HCT116 (cell line): Measurements from ENCODE around the gene SYT9. TPM values are rescaled to one million over a fixed set of nuclear protein-coding genes. Genes with fewer than 3 reads are reported as not detected.

ENCODE experiments used
- ATAC-seq: fragments of 200-7000 bp; cut with Tn5 transposase; 2 replicates; pipeline ENCODE4 v1.9.1; 2020; ENCODE audit warnings: mild to moderate bottlenecking, moderate library complexity
- BruUV-seq: library from RNA; stranded (reverse); fragments of 400-500 nt; replicated peaks from 2 replicates; lab custom pipeline; 2021; lab: Mats Ljungman, UMichigan
- CTCF ChIA-PET: fragments of 300-600 bp; sonication (Branson Sonifier 250); formaldehyde crosslinking; loops from one replicate; lab custom pipeline; 2021; ENCODE audit warnings: antibody characterized with exemption; lab: Charles Lee
- POLR2A ChIA-PET: fragments of 300-600, 350-600 bp; sonication (Branson Sonifier 250); formaldehyde crosslinking; loops from one replicate; lab custom pipeline; 2021; ENCODE audit warnings: antibody characterized with exemption; lab: Charles Lee
- RAD21 ChIA-PET, 2 experiments: fragments of 300-600 bp; sonication (Branson Sonifier 250); formaldehyde crosslinking; loops; one replicate each; lab custom pipeline; 2023; ENCODE audit warnings: low total read pairs in 2 of 2; ENCODE audit not compliant: uncharacterized antibody in 2 of 2, unreplicated experiment in 2 of 2, low non-redundant PET in 1 of 2; lab: Charles Lee
- DNase-seq: peaks from one replicate; pipeline ENCODE4 v3.0.0-alpha.2; 2010; ENCODE audit warnings: low read depth, low spot score
- H2AFZ ChIP-seq: fragments of 200-600 bp; shearing (Covaris generic), sonication (generic); 2 replicates; pipeline ENCODE4 v1.6.1; 2017; ENCODE audit warnings: low read depth, mixed run types, mixed read lengths, antibody characterized with exemption, low read length; ENCODE audit not compliant: poor library complexity, severe bottlenecking
- H3K27ac ChIP-seq: 2 replicates; pipeline ENCODE4 v1.5.1; 2012; ENCODE audit warnings: low read depth, low read length
- H3K27me3 ChIP-seq: fragments of 200-600 bp; sonication (generic); 2 replicates; pipeline ENCODE4 v1.6.1; 2016; ENCODE audit warnings: mixed run types, low read length, mixed read lengths; ENCODE audit not compliant: insufficient read depth
- H3K36me3 ChIP-seq, 2 experiments: fragments of 200-500 bp in 1 of 2; fragments of 200-600 bp in 1 of 2; sonication (Bioruptor generic) in 1 of 2; sonication (generic) in 1 of 2; 2 replicates each; pipeline versions ENCODE4 v1.5.1 to v1.6.1; 2014 to 2016; ENCODE audit warnings: low read length in 2 of 2, inconsistent platforms in 1 of 2, mixed read lengths in 1 of 2, mixed run types in 1 of 2; ENCODE audit not compliant: insufficient read depth in 2 of 2, control insufficient read depth in 1 of 2
- H3K4me1 ChIP-seq, 2 experiments: fragments of 200-600 bp in 1 of 2; sonication (generic) in 1 of 2; 2 replicates each; pipeline versions ENCODE4 v1.5.1 to v1.6.1; 2012 to 2017; ENCODE audit warnings: low read length in 2 of 2, inconsistent platforms in 1 of 2, mild to moderate bottlenecking in 1 of 2, mixed read lengths in 1 of 2, mixed run types in 1 of 2, moderate library complexity in 1 of 2; ENCODE audit not compliant: insufficient read depth in 2 of 2, control insufficient read depth in 1 of 2
- H3K4me2 ChIP-seq: fragments of 200-600 bp; sonication (generic); 2 replicates; pipeline ENCODE4 v1.6.1; 2017; ENCODE audit warnings: mixed run types, low read length, mixed read lengths
- H3K4me3 ChIP-seq, 2 experiments: fragments of 200-600 bp in 1 of 2; sonication (generic) in 1 of 2; replicated peaks in 1 of 2; 2 replicates each; pipeline ENCODE4 v1.5.1; 2011 to 2016; ENCODE audit warnings: low read length in 2 of 2, control low read depth in 1 of 2, low read depth in 1 of 2, mild to moderate bottlenecking in 1 of 2, mixed read lengths in 1 of 2, mixed run types in 1 of 2
- H3K79me2 ChIP-seq: fragments of 200-600 bp; sonication (generic); 2 replicates; pipeline ENCODE4 v1.6.1; 2017; ENCODE audit warnings: mild to moderate bottlenecking, mixed run types, low read length, moderate library complexity, mixed read lengths; ENCODE audit not compliant: insufficient read depth
- H3K9ac ChIP-seq: fragments of 200-600 bp; sonication (generic); 2 replicates; pipeline ENCODE4 v1.6.1; 2016; ENCODE audit warnings: low read length, mixed read lengths
- H3K9me2 ChIP-seq: fragments of 200-600 bp; sonication (generic), shearing (Covaris generic); 2 replicates; pipeline ENCODE4 v1.6.1; 2017; ENCODE audit warnings: mixed run types, mild to moderate bottlenecking, moderate library complexity; ENCODE audit not compliant: insufficient read depth
- H3K9me3 ChIP-seq, 2 experiments: fragments of 200-500 bp in 1 of 2; fragments of 200-600 bp in 1 of 2; sonication (Bioruptor generic) in 1 of 2; sonication (generic) in 1 of 2; 2 replicates each; pipeline ENCODE4 v1.6.1; 2014 to 2017; ENCODE audit warnings: low read length in 2 of 2, mixed read lengths in 2 of 2, inconsistent platforms in 1 of 2, low read depth in 1 of 2, mild to moderate bottlenecking in 1 of 2, mixed run types in 1 of 2, moderate library complexity in 1 of 2; ENCODE audit not compliant: control insufficient read depth in 1 of 2, insufficient read depth in 1 of 2
- H4K20me1 ChIP-seq: fragments of 200-600 bp; sonication (generic), shearing (Covaris generic); 2 replicates; pipeline ENCODE4 v1.6.1; 2017; ENCODE audit warnings: mixed run types, mild to moderate bottlenecking, moderate library complexity; ENCODE audit not compliant: insufficient read depth
- CBX3 ChIP-seq: IDR thresholded peaks from 2 replicates; pipeline ENCODE4 v1.6.1; 2012; ENCODE audit warnings: low read depth
- CEBPB ChIP-seq: IDR thresholded peaks from 2 replicates; pipeline ENCODE4 v1.6.1; 2012; ENCODE audit warnings: low read depth
- EGR1 ChIP-seq: IDR thresholded peaks from 2 replicates; pipeline ENCODE4 v1.6.1; 2012; ENCODE audit warnings: low read depth
- ELF1 ChIP-seq: IDR thresholded peaks from 2 replicates; pipeline ENCODE4 v1.6.1; 2012; ENCODE audit warnings: low read depth, borderline replicate concordance
- EZH2 ChIP-seq: fragments of 200-600 bp; sonication (generic); IDR thresholded peaks from 2 replicates; pipeline ENCODE4 v1.6.1; 2017; ENCODE audit warnings: antibody characterized with exemption, mixed run types
- EZH2phosphoT487 ChIP-seq: fragments of 200-600 bp; IDR thresholded peaks from 2 replicates; pipeline ENCODE4 v1.6.1; 2018; ENCODE audit warnings: antibody characterized with exemption, borderline replicate concordance
- JUND ChIP-seq: IDR thresholded peaks from 2 replicates; pipeline ENCODE4 v1.6.1; 2012
- RAD21 ChIP-seq: IDR thresholded peaks from 2 replicates; pipeline ENCODE4 v1.6.1; 2012; ENCODE audit warnings: low read depth, mild to moderate bottlenecking
- SIN3A ChIP-seq: IDR thresholded peaks from 2 replicates; pipeline ENCODE4 v1.6.1; 2012; ENCODE audit warnings: low read depth
- SP1 ChIP-seq: IDR thresholded peaks from 2 replicates; pipeline ENCODE4 v1.6.1; 2012; ENCODE audit warnings: low read depth
- TCF7L2 ChIP-seq: IDR thresholded peaks from 2 replicates; pipeline ENCODE4 v1.7.0; 2011; ENCODE audit warnings: borderline replicate concordance, inconsistent platforms; ENCODE audit not compliant: insufficient read depth, insufficient read length; ENCODE audit errors: extremely low read depth
- YY1 ChIP-seq: IDR thresholded peaks from 2 replicates; pipeline ENCODE4 v1.6.1; 2011; ENCODE audit warnings: low read length, low read depth, moderate library complexity, mild to moderate bottlenecking; ENCODE audit not compliant: insufficient replicate concordance; ENCODE audit errors: extremely low read depth
- ZFX ChIP-seq: fragments of 450-650 bp; IDR thresholded peaks from 2 replicates; pipeline ENCODE4 v1.6.1; 2017
- ZNF274 ChIP-seq: fragments of 200-500 bp; sonication (Bioruptor generic); IDR thresholded peaks from 2 replicates; pipeline ENCODE4 v1.6.1; 2014; ENCODE audit warnings: mild to moderate bottlenecking, low read depth, low read length, inconsistent platforms
- intact Hi-C: fragments of 100-400 bp; cut with micrococcal nuclease; formaldehyde crosslinking; loops from 2 replicates; pipeline ENCODE4 v1.10.0; 2022
- total RNA-seq: library from RNA; stranded (reverse); gene quantifications from one replicate; pipeline ENCODE4 v1.2.1, GENCODE V29; 2021; ENCODE audit not compliant: unreplicated experiment
- TF ChIP-seq, protein P1 (sequence below): IDR thresholded peaks from 2 replicates; pipeline ENCODE4 v1.6.1; 2012
- TF ChIP-seq, protein P2 (sequence below): IDR thresholded peaks from 2 replicates; pipeline ENCODE4 v1.6.1; 2012
- TF ChIP-seq, protein P3 (sequence below): IDR thresholded peaks from 2 replicates; pipeline ENCODE4 v1.6.1; 2012; ENCODE audit warnings: low read depth

Gene SYT9
- total RNA-seq, 1 experiment from 2014 or later, result not detected

DNA sequence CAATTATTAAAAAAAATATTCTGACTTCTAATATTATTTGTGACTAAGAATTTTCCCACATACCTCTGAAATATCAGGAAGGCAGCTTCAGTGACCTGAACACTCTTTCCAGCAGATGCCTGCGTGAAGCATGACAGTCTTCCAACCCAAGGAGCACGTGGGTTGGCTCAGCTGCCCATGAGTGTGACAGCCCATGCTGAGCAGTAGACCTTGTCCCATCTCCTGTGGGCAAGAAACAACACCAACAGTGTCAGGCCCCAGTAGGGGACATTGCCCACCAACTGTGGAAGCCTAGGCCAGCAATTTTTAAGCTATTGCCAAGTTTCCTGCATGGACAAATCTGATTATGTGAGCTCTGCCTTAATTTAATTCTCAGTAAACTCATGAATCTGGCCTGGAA is 167.2 kb downstream of the SYT9 start:
- no peaks in the 10 kb centered on the region for H3K9me2 ChIP-seq
- H3K79me2 ChIP-seq, result no peaks in the 10 kb centered on the region
- no peaks in the 10 kb centered on the region for H3K36me3 ChIP-seq
- no peak overlapping the region for H3K4me3 ChIP-seq
- DNase-seq (no peak), ATAC-seq (no peak)
- no peak overlapping the region for H3K4me2 ChIP-seq
- no TSS peak for BruUV-seq
- H2AFZ ChIP-seq, result no peak overlapping the region
- H3K9me3 ChIP-seq, result no peaks in the 10 kb centered on the region
- no peak overlapping the region for H3K27ac ChIP-seq
- H4K20me1 ChIP-seq, result no peaks in the 10 kb centered on the region
- ChIA-PET POLR2A (no interaction called here), CTCF (no interaction called here), RAD21 (no interaction called here)
- intact Hi-C loops, result no loop called here
- H3K27me3 ChIP-seq, result peaks cover 49% of the 10 kb centered on the region
- no peaks in the 10 kb centered on the region for H3K4me1 ChIP-seq
- TF ChIP-seq ZFX (no peak), EZH2phosphoT487 (no peak), SIN3A (no peak), TCF7L2 (no peak), ZNF274 (no peak), ELF1 (no peak)
- TF ChIP-seq, protein P1, sequence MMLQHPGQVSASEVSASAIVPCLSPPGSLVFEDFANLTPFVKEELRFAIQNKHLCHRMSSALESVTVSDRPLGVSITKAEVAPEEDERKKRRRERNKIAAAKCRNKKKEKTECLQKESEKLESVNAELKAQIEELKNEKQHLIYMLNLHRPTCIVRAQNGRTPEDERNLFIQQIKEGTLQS, result no peak
- TF ChIP-seq, protein P2, sequence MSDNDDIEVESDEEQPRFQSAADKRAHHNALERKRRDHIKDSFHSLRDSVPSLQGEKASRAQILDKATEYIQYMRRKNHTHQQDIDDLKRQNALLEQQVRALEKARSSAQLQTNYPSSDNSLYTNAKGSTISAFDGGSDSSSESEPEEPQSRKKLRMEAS, result no peak
- TF ChIP-seq, all 23 proteins: peak for 0
- H3K9ac ChIP-seq, result no peak overlapping the region

DNA sequence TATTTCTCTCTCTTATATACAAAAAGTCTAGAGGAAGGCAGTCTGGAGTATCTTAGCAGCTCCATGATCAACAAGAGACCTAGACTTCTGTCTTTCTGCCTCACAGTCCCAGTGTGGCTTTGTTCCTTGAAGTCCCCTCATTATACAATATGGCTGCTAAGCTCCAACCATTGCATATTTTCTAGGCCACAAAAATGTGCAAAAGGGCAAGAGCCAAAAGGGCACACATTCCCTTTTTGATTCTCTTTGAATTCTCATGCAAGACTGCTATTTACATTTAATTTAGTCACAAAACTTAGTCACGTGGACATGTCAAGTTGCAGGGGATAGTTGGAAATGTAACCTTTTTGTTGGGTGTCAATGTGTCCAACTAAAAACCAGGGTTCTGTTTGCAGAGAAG is 169.4 kb downstream of the SYT9 start:
- RAD21 ChIA-PET, result no interaction called here
- intact Hi-C loops, result no loop called here
- H3K4me2 ChIP-seq, result no peak overlapping the region
- no peaks in the 10 kb centered on the region for H3K79me2 ChIP-seq
- no peaks in the 10 kb centered on the region for H3K9me3 ChIP-seq
- DNase-seq (no peak), ATAC-seq (no peak)
- no peak overlapping the region for H3K4me3 ChIP-seq
- TF ChIP-seq EZH2, result no peak
- TF ChIP-seq ZNF274, result no peak
- TF ChIP-seq SIN3A, result no peak
- TF ChIP-seq ZFX, result no peak
- TF ChIP-seq JUND, result no peak
- no peak for TF ChIP-seq RAD21
- no peak for TF ChIP-seq ELF1
- TF ChIP-seq YY1, result no peak
- no peak for TF ChIP-seq TCF7L2
- no peak for TF ChIP-seq EZH2phosphoT487
- no peak for TF ChIP-seq CEBPB
- TF ChIP-seq EGR1, result no peak
- TF ChIP-seq SP1, result no peak
- TF ChIP-seq, protein P3, sequence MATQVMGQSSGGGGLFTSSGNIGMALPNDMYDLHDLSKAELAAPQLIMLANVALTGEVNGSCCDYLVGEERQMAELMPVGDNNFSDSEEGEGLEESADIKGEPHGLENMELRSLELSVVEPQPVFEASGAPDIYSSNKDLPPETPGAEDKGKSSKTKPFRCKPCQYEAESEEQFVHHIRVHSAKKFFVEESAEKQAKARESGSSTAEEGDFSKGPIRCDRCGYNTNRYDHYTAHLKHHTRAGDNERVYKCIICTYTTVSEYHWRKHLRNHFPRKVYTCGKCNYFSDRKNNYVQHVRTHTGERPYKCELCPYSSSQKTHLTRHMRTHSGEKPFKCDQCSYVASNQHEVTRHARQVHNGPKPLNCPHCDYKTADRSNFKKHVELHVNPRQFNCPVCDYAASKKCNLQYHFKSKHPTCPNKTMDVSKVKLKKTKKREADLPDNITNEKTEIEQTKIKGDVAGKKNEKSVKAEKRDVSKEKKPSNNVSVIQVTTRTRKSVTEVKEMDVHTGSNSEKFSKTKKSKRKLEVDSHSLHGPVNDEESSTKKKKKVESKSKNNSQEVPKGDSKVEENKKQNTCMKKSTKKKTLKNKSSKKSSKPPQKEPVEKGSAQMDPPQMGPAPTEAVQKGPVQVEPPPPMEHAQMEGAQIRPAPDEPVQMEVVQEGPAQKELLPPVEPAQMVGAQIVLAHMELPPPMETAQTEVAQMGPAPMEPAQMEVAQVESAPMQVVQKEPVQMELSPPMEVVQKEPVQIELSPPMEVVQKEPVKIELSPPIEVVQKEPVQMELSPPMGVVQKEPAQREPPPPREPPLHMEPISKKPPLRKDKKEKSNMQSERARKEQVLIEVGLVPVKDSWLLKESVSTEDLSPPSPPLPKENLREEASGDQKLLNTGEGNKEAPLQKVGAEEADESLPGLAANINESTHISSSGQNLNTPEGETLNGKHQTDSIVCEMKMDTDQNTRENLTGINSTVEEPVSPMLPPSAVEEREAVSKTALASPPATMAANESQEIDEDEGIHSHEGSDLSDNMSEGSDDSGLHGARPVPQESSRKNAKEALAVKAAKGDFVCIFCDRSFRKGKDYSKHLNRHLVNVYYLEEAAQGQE, result no peak
- no peak for TF ChIP-seq CBX3
- H3K4me1 ChIP-seq, result no peaks in the 10 kb centered on the region
- H3K36me3 ChIP-seq, result no peaks in the 10 kb centered on the region
- BruUV-seq, result no TSS peak
- POLR2A ChIA-PET, result no interaction called here
- H3K27ac ChIP-seq, result no peak overlapping the region
- no peaks in the 10 kb centered on the region for H3K9me2 ChIP-seq
- H3K27me3 ChIP-seq, result peaks cover 31% of the 10 kb centered on the region
- H4K20me1 ChIP-seq, result no peaks in the 10 kb centered on the region
- CTCF ChIA-PET, result no interaction called here
- no peak overlapping the region for H3K9ac ChIP-seq
- no peak overlapping the region for H2AFZ ChIP-seq
